Uterine smooth muscle cell (primary cell): ENCODE data around the gene POPDC2. TPM values are rescaled to one million over a fixed set of nuclear protein-coding genes. Genes with fewer than 3 reads are reported as not detected.

Source experiments
- total RNA-seq: library from RNA; depleted of rRNA; stranded (reverse); fragments of >200 nt; gene quantifications from 2 replicates; pipeline ENCODE4 v1.2.3, GENCODE V29; 2014

Gene POPDC2
- 0.50 and 6.3 TPM in 2 replicates for total RNA-seq

GRCh38 chr3:119660474-119661440 is at the start of gene POPDC2:
Gene POPDC2, minus strand, starts transcription at chr3:119660589. Its CDS starts 166 bp downstream, at chr3:119660423.

GRCh38 chr3:119702530-119703527 is 42.4 kb upstream of the POPDC2 start, which contains the start of gene CFAP91:
Gene CFAP91, plus strand, starts transcription at chr3:119703022. Its CDS starts 77 bp downstream, at chr3:119703099.

GRCh38 chr3:119676771-119677640 is 16.6 kb upstream of the POPDC2 start, which contains the start of gene COX17:
Gene COX17, minus strand, starts transcription at chr3:119677406. Its CDS starts 96 bp downstream, at chr3:119677310.

GRCh38 chr3:119597548-119598288 is 62.7 kb downstream of the POPDC2 start, which contains the start of gene PLA1A:
Gene PLA1A, plus strand, starts transcription at chr3:119597885. Its CDS starts 29 bp downstream, at chr3:119597914.

Other genes with a start within 250 kb of the POPDC2 start
- 78.2 and 99.8 TPM in 2 replicates for gene TMEM39A, start 197.0 kb downstream of the POPDC2 start, total RNA-seq
- gene POGLUT1, start 191.6 kb downstream of the POPDC2 start, total RNA-seq, result 19.4 and 23.2 TPM in 2 replicates
- 50.4 and 51.6 TPM in 2 replicates for gene TIMMDC1, start 162.0 kb downstream of the POPDC2 start, total RNA-seq
- 0.37 TPM in 1 of 2 replicates, not detected in the other for gene CD80, start 101.0 kb downstream of the POPDC2 start, total RNA-seq
- 4.5 and 8.1 TPM in 2 replicates for gene ADPRH, start 81.1 kb downstream of the POPDC2 start, total RNA-seq
- gene PLA1A, start 62.7 kb downstream of the POPDC2 start, total RNA-seq, result 0.25 and 0.33 TPM in 2 replicates
- 14.1 and 18.9 TPM in 2 replicates for gene COX17, start 16.8 kb upstream of the POPDC2 start, total RNA-seq
- gene CFAP91, start 42.4 kb upstream of the POPDC2 start, total RNA-seq, result 0.62 and 0.77 TPM in 2 replicates
- gene NR1I2, start 121.5 kb upstream of the POPDC2 start, total RNA-seq, result 0.12 TPM in 1 of 2 replicates, not detected in the other